HG03103 (cell line): ENCODE data around the gene NAGK.
A peak's percentile ranks its signal among the peaks of the same experiment; 100 is the strongest.
"Not testable (repeated sequence)": the region's sequence is repeated elsewhere in the genome, so short reads cannot be mapped to it uniquely, and the experiment has no call there.

Source experiments
- ATAC-seq: cut with Tn5 transposase; IDR thresholded peaks from one replicate; pipeline ENCODE4 v1.9.1; 2021; ENCODE audit warnings: low read depth; ENCODE audit not compliant: unreplicated experiment

Gene NAGK

GRCh38 chr2:71068218-71069035 lies at the start of gene NAGK:
Gene NAGK (plus strand): TSS chr2:71068648. CDS start chr2:71068684, 36 bp downstream.
- peak; percentile 45 for ATAC-seq

GRCh38 chr2:71019989-71020388 lies 48.5 kb upstream of the NAGK start:
- ATAC-seq: not testable (repeated sequence)

- not testable (repeated sequence) for ATAC-seq
Observed at GRCh38 chr2:71021394-71021793, 47.1 kb upstream of the NAGK start.

GRCh38 chr2:71023553-71024243 lies 44.8 kb upstream of the NAGK start:
- ATAC-seq: not testable (repeated sequence)

- not testable (repeated sequence) for ATAC-seq
Observed at GRCh38 chr2:71036296-71036695, 32.2 kb upstream of the NAGK start.

GRCh38 chr2:71042287-71042686 lies 26.2 kb upstream of the NAGK start:
- ATAC-seq: no peak

GRCh38 chr2:71043531-71044407 lies 24.7 kb upstream of the NAGK start:
- no peak for ATAC-seq

- no peak for ATAC-seq
Observed at GRCh38 chr2:71045151-71045550, 23.3 kb upstream of the NAGK start.

- no peak for ATAC-seq
Observed at GRCh38 chr2:71045865-71046548, 22.4 kb upstream of the NAGK start.

- no peak for ATAC-seq
Observed at GRCh38 chr2:71048096-71048495, 20.4 kb upstream of the NAGK start.

GRCh38 chr2:71049704-71050360 lies 18.6 kb upstream of the NAGK start:
- ATAC-seq: not testable (repeated sequence)

- not testable (repeated sequence) for ATAC-seq
Observed at GRCh38 chr2:71055206-71055740, 13.2 kb upstream of the NAGK start.

GRCh38 chr2:71060211-71060610 lies 8.2 kb upstream of the NAGK start:
- ATAC-seq: no peak

- no peak for ATAC-seq
Observed at GRCh38 chr2:71060871-71061270, 7.6 kb upstream of the NAGK start.

GRCh38 chr2:71063216-71063615 lies 5.2 kb upstream of the NAGK start:
- no peak for ATAC-seq

GRCh38 chr2:71064110-71064611 lies 4.3 kb upstream of the NAGK start:
- no peak for ATAC-seq

- ATAC-seq: peak; percentile 32
Observed at GRCh38 chr2:71064754-71065621, 3.5 kb upstream of the NAGK start.

- ATAC-seq: no peak
Observed at GRCh38 chr2:71066856-71067255, 1.6 kb upstream of the NAGK start.
